Measurements from ENCODE around the gene DEFB115. TPM values are rescaled to one million over a fixed set of nuclear protein-coding genes. Genes with fewer than 3 reads are reported as not detected.
"Not testable (repeated sequence)": the region's sequence is repeated elsewhere in the genome, so short reads cannot be mapped to it uniquely, and the experiment has no call there.

DEFB115 gene
- total RNA-seq, 4 donors from 2014 or later = not detected

DNA sequence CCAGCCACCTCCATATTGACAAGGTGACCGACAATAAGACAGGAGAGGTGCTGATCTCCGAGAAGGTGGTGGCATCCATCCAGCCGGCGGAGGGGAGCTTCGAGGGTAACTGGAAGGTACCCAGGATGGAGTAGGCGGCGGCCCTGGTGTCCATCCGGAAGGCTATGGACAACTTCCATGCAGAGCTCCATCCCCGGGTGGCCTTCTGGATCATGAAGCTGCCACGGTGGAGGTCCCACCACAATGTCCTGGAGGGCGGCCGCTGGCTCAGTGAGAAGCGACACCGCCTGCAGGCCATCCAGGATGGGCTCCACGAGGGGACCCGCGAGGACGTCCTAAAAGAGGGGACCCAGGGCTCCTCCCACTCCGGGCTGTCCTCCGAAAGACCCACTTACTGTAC lies 17.0 kb downstream of the DEFB115 start:
- intact Hi-C loops (cut with DNase I; ENCODE audit: low total_unique reads) = no loop called here
- WGBS, 2 donors = 80% methylated on average over 20 of the region's 20 CpGs
- TF ChIP-seq, protein P1, sequence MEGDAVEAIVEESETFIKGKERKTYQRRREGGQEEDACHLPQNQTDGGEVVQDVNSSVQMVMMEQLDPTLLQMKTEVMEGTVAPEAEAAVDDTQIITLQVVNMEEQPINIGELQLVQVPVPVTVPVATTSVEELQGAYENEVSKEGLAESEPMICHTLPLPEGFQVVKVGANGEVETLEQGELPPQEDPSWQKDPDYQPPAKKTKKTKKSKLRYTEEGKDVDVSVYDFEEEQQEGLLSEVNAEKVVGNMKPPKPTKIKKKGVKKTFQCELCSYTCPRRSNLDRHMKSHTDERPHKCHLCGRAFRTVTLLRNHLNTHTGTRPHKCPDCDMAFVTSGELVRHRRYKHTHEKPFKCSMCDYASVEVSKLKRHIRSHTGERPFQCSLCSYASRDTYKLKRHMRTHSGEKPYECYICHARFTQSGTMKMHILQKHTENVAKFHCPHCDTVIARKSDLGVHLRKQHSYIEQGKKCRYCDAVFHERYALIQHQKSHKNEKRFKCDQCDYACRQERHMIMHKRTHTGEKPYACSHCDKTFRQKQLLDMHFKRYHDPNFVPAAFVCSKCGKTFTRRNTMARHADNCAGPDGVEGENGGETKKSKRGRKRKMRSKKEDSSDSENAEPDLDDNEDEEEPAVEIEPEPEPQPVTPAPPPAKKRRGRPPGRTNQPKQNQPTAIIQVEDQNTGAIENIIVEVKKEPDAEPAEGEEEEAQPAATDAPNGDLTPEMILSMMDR (IDR thresholded peaks at IDR 0.05) = no peak
- no peak for TF ChIP-seq POLR2A (IDR thresholded peaks at IDR 0.05)
- no peak overlapping the region for H3K4me3 ChIP-seq (ENCODE audit: low read depth, poor library complexity, severe bottlenecking)
- no peak for DNase-seq (ENCODE audit: low spot score in 2 of 2)

DNA sequence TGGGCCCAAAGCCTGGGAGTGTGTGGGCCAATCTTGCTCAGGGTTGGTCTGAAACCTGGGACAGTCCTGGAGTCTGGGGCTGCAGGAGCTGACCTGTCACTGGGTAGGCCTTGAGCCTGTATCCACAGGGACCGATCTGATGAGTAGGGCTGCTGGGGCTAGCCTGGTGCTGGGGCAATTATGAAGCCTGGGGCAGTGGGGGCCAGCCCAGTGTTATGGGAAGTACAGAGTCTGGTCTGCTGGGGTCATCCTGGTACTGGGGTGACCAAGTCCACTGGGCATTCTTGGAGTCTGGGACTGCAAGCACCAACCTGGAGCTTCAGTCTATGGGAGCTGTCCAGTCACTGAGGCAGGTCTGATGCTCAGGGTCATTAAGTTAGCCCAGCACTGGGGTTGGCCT lies 20.7 kb downstream of the DEFB115 start:
- no peak for DNase-seq (ENCODE audit: low spot score in 2 of 2)
- intact Hi-C loops (cut with DNase I; ENCODE audit: low total_unique reads) = no loop called here
- TF ChIP-seq POLR2A (IDR thresholded peaks at IDR 0.05) = no peak
- TF ChIP-seq, protein P1 (IDR thresholded peaks at IDR 0.05) = no peak
- 100% methylated on average over 1 of the region's 1 CpG for WGBS, 2 donors
- H3K4me3 ChIP-seq (ENCODE audit: low read depth, poor library complexity, severe bottlenecking) = no peak overlapping the region

DNA sequence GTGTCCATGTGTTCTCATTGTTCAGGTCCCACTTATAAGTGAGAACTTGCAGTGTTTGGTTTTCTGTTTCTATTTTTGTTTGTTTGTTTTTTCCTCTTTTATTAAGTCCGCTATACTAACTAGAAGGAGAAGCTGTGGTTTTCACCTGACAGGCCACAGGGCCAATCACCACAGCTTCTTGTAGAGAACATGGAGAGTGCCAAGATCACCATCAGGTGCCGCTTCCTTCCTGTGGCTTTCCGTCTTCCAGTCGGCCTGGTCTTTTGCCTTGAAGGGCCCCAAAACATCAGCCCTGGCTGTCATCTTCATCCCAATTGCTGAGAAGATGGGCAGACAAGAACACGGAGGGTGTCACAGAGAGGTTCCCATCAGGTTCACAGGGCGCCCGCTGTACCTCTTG lies 27.5 kb downstream of the DEFB115 start:
- DNase-seq (ENCODE audit: low spot score in 2 of 2); H3K4me3 ChIP-seq (ENCODE audit: low read depth, poor library complexity, severe bottlenecking); intact Hi-C loops (cut with DNase I; ENCODE audit: low total_unique reads): not testable (repeated sequence)
- 63 to 75% methylated on average over 7 of the region's 7 CpGs for WGBS, 2 donors

DNA sequence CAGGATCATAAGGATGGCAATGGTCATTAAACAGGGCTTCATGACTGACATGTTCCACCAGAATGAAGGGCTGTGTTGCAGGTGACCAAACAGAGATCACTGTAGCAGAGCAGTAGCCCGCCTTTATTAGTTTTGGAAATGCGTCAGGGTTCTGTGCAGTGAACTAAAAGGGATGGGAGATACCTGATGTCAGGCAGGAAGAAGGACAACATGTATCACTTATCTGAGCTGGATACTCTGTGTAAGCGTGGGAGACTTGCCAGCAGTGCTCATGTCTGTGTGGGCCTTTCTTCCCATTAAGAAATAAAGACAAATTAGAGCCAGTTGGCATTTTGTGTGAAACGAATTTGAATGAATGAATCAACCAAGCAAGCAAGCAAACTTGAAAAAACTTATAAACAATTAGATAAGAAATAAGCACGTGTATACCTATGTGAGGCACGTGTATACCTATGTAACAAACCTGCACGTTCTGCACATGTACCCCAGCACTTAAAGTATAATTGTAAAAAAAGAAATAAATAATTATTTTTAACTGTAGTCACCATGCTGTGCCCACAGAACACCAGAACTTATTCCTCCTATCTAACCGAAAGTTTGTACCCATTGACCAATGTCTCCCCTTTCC lies 51.2 kb downstream of the DEFB115 start, which contains the start of gene DEFB116:
TSS of gene DEFB116 (minus strand) at position 51 of the 628 bp plus-strand sequence. CDS start at position 51, 0 bp downstream.
- intact Hi-C loops (cut with DNase I; ENCODE audit: low total_unique reads) = no loop called here
- WGBS, 2 donors = 45 to 55% methylated on average over 8 of the region's 8 CpGs
- TF ChIP-seq, protein P1 (IDR thresholded peaks at IDR 0.05) = no peak
- no peak for TF ChIP-seq POLR2A (IDR thresholded peaks at IDR 0.05)
- no peak for DNase-seq (ENCODE audit: low spot score in 2 of 2)
- no peak within 1 kb of the TSS for H3K4me3 ChIP-seq (ENCODE audit: low read depth, poor library complexity, severe bottlenecking)

Other genes with a start within 250 kb of the DEFB115 start
- gene DEFB116, start 50.9 kb downstream of the DEFB115 start, total RNA-seq = not detected
- gene DEFB118, start 110.9 kb downstream of the DEFB115 start, total RNA-seq = not detected
- not detected for gene DEFB119, start 132.9 kb downstream of the DEFB115 start, total RNA-seq
- gene DEFB121, start 148.6 kb downstream of the DEFB115 start, total RNA-seq = not detected
- not detected for gene DEFB123, start 183.0 kb downstream of the DEFB115 start, total RNA-seq
- not detected for gene DEFB124, start 217.5 kb downstream of the DEFB115 start, total RNA-seq
- gene REM1, start 217.6 kb downstream of the DEFB115 start, total RNA-seq = 1 to 10 TPM in 3 of 4 donors, not detected in 1; 1.3 to 4.4 (median 2.9) TPM

Measured in lower leg skin (tissue), 4 donors.